Measurements from ENCODE around the gene PHTF2.
"Not testable (repeated sequence)": the region's sequence is repeated elsewhere in the genome, so short reads cannot be mapped to it uniquely, and the experiment has no call there.

DNA sequence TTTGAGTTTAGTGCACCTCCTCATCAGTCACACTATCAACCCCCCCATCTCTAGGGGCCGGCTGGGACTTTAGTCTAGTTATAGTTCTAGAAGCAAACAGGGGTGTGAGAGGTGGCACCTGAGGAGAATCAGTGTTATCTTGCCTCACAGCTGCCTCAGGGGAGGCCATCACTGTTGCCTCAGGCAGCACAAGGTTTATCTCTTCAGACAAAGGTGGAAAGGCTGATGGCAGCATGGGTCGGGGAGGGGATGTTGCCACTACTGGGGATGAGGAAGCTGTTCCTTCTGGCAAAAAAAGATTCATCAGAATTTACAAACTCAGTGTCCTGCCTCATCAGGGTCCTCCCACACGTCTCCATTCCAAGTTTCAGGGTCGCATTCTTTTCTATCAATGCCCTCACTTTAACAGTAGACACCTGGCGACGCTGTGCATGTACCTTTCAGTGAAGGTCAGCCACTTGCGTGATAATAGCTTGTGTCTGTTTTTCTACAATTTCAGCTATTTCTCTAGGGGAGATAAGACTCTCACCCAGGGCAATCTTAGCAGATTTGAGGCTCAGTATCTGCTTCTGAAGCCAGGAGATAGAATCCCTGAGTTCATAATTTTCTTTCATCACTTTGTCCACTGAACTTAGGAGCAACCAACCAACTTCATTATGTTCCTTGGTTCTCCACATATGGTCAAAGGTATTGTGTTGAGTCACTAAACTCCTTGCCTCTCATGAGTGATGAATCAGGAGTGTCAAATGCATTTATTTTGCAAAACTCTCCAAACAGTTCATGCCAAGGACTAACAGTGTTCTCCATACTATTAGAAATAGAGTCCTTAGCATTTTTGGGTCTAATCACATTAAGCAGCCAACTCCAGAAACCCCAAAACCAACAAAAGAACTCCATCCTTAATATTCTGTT, 75.1 kb downstream of the PHTF2 start:
- TF ChIP-seq, protein P1, sequence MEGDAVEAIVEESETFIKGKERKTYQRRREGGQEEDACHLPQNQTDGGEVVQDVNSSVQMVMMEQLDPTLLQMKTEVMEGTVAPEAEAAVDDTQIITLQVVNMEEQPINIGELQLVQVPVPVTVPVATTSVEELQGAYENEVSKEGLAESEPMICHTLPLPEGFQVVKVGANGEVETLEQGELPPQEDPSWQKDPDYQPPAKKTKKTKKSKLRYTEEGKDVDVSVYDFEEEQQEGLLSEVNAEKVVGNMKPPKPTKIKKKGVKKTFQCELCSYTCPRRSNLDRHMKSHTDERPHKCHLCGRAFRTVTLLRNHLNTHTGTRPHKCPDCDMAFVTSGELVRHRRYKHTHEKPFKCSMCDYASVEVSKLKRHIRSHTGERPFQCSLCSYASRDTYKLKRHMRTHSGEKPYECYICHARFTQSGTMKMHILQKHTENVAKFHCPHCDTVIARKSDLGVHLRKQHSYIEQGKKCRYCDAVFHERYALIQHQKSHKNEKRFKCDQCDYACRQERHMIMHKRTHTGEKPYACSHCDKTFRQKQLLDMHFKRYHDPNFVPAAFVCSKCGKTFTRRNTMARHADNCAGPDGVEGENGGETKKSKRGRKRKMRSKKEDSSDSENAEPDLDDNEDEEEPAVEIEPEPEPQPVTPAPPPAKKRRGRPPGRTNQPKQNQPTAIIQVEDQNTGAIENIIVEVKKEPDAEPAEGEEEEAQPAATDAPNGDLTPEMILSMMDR (IDR thresholded peaks at IDR 0.05; ENCODE audit: poor library complexity), result not testable (repeated sequence)
- TF ChIP-seq EZH2 (IDR thresholded peaks at IDR 0.05; ENCODE audit: borderline replicate concordance), result not testable (repeated sequence)

Measured in hepatocyte (in vitro differentiated cells).